COLO668 (cell line): ENCODE data around the gene PAX3.
A peak's percentile ranks its signal among the peaks of the same experiment; 100 is the strongest.

Experiments
- DNase-seq: peaks from one replicate; lab custom pipeline; 2025; ENCODE audit not compliant: unreplicated experiment; lab: John Stamatoyannopoulos, UW

The PAX3 gene

DNA sequence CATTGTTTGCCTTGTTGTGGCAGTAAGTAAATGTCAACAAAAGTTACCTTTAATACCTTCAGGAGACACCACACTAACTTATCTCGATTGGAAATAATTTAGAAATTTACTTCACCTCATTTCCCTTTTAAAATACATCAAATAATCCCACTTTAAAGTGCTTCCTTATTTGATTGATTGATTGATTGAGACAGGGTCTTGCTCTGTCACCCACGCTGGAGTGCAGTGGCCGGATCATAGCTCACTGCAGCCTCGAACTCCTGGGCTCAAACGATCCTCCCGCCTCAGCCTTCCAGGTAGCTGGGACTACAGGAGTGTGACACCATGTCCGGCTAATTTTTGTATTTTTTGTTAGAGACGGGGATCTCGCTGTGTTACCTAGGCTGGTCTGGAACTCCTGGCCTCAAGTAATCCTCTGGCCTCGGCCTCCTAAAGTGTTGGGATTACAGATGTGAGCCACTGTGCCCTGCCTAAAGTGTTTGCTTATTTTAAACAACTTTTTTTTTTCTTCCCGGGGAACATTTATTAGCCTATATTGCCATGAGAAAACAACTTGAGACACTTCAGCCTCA, 12.0 kb upstream of the PAX3 start:
- no peak for DNase-seq

DNA sequence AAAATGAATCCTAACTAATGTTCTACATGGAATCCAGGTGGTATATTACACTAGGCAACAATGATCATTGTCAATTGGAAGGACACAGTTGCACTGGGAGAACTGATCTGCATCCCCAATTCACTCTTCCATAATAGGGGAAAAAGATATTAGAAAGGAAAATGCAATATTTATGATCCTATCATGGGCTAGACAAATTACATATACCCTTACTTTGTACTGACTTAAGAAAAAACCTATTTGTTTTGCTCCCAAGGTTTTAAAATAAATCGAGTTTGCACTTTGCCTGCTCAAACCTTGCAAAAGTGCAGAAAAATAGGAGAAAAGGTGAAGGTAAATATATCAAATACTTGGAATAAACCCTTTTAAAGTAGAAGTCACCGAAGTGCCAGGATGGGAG, 11.0 kb upstream of the PAX3 start:
- DNase-seq: no peak

DNA sequence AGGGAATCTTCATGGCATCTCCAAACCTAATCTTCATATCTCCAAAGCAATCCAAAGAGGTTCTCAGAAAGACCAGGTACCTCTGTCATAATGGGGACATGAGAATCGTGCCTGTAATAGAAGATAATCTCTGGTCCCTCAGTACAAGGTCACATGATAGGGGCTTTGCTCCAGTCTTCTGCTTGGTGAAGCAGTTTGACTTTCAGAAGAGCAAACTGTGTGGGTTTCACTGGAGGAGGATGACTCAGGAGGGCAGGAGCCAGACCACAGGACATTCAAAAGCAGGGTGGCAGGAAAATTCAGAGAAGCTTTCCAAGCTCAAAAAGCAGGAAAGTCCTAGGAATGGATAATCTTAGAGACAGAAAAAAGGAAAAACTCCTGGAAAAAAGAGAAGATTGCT, 10.6 kb upstream of the PAX3 start:
- DNase-seq: no peak

DNA sequence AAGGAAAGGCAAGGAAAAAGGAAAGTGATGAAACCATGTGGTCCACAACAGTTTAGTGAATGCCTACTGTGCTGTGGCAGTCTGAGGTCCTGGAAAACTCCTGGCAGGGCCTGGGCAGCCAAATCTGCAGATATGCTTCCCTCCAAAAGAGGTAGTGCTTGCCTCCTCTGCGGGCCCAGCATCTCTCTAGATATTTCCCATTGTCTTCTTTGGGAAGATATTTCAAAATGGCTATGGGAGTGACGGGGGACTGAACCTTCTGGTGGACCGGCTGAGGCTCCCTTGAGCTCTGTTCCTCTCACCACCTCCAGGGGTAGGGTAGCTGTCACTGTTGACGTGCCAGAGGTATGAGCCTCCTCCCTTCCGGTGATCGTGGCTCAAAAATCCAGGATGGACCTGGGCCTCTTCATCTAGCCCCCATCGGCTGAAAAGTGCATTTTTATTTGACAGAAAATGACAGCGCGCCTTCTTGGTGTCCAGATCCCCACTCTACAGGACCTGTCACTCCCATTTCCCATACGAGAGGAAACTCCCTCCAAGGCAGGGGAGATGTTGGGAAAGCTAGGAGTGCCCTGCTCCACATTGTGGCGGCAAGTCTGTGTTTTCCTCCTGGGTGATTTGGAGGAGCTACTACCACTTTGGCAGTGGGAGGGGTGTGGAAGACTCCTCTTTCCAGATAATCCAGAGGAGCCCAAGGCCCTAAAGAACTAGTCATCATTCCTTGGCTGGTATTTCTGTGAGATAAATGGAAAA, 9.4 kb upstream of the PAX3 start:
- no peak for DNase-seq

DNA sequence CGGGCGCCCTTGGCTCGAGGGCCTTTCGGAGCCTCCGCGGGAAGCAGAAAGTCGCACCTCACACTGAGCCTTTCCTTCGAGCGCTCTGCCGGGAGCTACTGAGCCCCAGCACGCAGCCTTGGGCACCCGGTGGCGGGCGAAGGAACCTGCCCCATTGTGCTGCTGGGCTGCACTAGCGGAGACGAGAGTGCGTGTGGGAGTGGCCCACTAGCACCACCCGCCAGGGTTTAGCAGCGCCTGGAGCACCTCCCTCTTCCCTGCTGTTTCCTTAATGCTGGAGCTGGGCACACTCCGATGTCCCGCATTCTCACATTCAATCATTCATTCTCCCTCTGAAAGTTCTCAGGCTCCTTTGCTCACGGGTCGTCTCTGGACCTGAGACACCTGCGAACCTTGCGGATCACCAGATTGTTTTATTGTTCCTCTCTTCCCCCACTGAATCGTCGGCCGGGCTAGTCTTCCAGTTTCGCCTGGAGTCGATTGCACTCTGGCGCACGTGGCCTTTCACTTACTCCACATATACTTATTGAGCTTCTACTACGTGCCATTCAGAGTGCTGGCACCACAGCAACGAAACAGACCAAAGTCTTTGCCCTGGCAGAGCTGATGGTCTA, 8.5 kb upstream of the PAX3 start:
- peak; percentile 68 for DNase-seq

DNA sequence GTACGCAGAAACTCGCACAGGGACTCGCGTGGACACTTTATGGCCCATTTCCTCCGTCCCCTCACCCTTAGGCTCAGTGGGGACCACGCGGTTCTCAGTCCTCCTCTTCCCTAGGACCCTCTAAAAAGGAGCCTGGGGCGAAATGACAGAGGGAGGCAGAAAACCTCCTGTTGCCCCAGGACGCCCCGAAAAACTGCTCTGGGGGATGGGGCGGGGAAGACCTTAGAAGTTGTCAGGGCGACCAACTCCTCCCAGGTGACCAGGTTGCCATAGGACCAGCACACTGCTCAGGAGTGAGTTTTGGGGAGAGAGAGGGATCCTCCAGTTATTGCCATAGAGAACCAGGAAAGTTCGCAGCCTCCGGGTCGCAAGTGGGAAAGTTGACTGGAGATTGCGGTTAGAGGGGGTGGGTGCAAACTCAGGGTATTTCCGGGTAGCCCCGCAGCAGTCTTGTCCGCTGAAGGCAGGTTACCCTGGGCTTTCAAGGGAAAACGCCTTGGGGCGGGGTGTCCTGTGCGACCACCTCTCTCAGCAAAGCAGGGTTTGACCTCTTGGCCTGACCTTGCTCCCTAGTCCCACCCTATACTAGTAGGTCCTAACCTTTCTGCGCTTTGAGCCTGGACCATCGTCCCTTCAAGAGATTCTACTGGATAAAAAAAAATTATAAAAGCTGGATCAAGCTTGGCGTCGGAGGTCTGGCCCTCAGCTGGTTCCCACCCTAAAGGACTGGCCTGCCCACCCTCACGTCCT, 7.8 kb upstream of the PAX3 start:
- DNase-seq: no peak

DNA sequence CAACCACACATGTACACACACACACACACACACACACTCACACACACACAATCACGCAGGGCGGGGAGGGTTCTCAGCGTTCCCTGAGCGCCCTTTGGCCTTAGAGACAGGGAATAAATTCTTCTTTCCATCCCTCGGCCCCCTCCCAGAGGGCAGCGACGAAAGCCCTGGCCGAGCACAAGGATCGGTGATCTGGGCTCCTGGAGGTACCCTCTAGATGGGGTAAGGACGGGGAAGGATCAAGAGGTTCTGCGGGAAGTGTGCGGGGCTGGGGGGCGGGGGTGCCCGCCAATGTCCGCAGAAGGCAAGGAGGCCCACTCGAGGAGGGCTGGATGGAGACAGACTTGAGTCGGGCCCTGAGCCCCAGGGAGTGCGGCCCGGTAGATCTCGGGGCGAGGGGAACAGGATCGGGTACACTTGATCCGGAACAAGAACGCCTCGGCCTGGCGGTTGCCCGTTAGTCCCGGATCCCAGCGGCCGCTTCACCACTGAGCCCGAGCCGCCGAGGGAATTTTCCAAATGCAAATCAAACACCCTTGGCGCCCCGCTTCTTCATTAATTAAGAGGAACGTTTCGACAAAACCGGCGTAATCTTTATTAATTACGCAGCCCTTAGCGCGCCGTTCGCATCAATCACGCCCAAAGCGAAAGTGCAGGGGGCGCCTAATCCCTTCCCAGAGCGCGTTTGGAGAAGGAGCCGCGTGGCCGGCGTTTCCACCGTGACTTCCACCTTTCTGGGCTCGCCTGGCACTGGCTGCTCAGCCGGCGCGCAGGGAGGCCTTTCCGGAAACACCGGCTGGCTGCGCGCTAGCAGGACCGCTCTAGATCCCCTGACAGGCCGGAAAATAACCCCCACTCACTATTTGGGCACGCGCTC, 7.0 kb upstream of the PAX3 start:
- peak; percentile 82 for DNase-seq

DNA sequence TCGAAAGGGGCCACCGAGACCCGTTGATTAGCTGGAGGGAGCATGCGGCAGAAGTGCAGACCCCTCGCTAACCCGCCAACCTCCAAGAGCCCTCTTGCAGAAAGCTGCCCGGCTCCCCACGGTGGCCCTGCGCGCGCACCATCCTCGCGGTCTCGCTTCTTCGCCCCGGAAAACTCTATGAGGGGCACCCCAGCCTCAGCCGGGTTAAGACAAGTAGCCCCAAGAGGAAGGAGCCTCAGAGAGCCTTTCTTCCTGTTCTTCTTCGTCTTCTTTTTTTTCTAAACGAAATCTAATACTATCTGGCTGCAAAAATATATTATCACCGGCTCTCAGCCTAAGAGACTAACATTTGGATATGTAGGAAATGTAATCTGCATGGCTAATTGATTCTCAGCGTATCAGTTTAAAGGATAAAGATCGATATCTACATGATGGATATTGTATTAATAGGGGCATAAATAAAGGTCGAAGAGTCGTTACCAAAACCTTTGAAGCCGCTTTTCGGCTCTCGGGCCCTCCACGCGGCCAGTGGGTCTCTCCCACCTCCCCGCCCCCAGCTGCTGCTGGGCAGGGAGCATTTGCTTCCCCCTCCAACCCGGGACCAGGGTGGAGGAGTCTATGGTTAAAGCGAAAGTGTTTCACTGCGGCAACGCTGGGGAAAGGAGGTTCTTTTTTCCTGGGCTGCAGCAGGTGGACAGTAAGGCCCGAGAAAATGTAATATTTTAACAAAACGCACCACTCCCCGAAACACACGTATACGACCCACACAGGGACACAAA, 6.1 kb upstream of the PAX3 start:
- peak; percentile 57 for DNase-seq

DNA sequence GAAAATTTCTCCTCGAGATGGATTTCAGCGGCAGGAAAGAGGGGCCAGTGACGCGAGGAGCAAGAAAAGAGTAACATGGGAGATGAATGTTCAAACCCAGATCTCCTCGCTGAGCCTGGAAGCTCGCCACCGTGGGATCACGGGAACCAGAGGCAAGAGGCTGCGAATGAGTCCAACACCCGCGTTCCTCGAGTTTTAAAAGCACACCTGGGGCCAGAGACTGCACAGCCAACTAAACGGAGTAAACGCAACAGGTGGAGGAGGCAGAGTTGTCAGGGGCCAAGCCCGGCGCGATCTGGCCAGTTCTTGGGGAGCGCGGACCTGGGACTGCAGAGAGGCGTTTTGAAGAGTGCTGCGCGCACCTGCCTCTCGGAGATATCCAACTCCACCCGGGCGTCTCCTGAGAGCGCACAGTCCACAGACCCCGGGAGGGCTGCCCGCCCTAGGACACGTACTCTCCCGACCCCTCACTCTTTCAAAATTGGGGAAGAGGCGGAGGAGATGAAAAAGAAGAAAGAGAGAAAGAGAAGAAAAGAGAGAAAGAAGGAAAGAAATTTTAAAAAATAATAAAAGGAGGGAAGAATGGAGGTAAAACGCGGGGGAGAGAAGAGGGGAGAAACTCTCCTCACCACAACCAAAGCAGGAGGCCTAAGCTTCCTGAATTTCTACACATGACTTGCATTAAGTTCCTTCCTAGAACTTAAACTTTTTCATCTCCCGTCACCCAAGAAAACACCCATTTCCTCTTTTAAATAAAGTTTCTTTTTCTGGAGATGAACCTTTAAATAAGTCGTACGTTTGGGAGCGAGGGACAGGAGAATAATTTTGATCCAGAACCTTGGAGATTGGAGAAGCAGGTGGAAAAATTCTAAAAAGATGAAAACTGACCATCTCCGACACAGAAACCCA, 5.3 kb upstream of the PAX3 start:
- peak; percentile 32 for DNase-seq

DNA sequence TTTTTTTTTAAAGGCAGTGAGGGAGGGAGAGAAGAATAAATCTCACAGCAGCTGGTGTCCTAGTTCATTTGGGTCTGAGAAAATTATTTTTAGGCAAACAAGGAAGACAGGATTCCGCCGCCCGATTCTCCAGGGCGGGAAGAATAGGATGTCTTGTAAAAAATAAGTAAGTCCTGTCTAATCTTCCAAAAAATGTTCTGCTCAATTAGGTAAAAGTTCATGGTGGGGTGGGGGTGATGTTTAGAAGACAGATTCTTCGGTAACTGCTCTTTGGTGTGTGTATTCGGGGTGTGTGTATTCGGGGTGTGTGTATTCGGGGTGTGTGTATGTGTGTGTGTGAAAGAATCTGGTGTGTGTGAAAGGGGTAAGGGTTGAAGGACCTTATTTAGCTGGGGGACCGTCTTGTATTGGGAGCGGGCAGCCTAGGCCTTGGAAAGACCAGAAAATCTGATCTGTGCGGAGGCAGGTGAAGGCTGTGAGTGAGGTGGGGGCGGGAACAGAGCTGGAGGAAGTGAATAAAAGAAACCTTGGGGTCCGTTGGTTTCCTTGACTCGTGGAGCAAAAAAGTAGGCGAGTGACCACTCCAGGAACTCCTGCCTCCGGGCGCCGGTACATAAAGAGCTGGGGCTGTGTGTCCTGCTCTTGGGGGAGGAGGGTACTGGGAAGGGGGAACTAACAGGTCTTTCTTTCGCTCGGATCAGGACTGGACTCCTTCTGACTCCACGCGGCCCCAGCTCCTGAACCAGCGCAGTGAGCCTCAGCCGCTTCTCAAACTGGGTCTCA, 4.4 kb upstream of the PAX3 start:
- no peak for DNase-seq

DNA sequence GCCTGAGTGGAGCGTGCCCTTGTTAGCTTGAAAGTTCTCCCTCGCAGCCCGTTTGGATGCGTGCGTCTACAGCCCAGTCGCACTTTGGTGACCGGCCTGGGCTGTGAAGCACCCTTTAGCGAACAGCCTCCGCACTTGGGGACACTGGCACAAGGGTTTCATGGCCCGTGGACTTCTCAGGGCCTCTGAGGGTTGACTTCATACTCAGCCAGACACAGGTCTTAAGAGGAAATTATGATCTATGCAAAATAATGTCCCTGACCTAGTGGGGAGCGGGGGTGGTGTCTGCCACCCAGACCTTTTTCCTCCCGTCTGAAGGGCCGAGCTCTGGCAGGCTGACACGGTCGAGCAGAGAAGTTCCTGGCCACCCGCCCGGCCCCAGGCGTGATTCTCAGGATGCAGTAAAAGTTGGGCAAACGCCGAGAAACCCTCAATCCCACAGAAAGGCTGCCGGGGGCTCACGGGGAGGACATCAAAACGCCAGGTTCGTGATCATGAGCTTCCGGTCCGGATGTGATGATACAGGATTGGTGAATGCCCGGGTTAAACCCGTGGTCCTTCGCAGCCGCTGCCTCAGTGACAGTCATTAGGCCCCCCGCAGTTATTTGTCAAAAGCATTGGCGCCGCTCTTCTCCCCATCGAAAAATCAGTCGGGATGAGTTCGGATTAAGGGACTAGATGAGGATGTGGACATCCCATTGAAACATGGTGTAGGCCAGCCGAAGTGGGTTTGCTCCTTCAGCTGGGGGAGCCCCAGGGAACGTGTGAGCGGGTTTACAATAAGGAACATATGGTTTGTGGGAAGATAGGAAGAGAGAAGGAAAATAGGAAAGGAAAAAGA, 3.6 kb upstream of the PAX3 start:
- no peak for DNase-seq

DNA sequence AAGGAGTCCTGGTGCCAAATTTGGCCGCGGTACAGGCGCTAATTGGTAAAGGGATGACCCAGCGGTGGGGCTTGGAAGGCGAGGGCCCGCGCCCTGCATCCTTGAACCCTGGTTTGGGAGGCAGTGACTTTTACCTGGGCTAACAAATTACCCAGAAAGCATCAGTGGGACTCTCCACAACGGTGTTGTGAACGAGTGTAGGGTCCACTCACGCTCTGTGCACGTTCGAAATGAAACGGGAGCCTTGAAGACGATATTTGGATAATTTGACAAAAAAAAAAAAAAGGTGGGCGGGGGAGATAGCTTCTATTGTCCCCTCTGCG, 3.0 kb upstream of the PAX3 start:
- DNase-seq: no peak

DNA sequence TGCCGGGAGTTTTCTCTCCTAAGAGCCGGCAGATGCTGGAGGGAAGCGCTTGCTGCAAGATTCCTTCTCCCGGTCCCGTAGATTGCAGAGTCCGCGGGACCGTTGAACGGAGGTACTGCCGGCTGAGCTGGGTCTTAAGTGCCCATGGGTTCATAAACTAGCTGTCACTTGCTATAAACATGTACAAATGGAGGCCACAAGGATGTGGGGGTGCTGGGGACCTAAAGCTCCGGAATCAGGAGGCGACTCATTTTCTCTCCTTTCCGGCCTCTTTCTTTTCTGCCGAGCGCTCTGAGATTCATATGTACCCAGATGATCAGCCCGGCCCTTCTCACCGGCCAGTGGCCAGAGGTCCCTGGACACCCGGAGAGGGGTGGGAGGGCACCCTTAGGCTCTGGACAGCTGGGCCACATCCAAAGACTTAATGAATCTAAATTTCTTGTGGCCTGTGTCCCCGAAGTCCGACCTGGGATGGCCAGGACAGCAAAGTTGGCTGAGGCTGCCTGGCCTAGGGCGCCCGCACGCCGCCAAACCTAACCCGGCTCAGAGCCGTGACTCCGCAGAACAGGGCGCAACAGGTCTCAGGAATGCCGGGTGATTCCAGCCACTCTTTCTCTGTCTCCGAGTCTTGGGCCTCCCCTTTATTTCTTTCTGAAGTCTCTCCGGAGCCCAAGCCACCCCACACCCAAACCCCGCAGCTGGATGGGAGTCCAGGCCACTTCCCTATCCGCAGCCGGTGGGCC, 2.4 kb upstream of the PAX3 start:
- DNase-seq: no peak

DNA sequence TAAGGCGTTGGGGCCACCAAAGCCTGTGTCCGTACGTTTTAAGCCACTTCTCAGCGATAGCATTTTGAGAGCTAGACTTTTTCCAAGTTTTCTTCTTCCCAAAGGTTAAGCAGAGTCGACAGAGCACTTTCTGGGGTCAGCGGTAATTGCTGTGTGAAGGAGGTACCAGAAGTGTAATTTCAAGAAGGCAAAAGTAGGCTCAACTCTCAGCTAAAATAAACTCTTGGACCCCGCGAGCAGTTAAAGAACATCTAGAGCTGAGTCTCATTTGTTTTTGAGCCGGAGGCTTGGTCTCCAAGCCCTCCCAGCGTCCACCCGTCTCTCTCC, 1.9 kb upstream of the PAX3 start:
- DNase-seq: no peak

DNA sequence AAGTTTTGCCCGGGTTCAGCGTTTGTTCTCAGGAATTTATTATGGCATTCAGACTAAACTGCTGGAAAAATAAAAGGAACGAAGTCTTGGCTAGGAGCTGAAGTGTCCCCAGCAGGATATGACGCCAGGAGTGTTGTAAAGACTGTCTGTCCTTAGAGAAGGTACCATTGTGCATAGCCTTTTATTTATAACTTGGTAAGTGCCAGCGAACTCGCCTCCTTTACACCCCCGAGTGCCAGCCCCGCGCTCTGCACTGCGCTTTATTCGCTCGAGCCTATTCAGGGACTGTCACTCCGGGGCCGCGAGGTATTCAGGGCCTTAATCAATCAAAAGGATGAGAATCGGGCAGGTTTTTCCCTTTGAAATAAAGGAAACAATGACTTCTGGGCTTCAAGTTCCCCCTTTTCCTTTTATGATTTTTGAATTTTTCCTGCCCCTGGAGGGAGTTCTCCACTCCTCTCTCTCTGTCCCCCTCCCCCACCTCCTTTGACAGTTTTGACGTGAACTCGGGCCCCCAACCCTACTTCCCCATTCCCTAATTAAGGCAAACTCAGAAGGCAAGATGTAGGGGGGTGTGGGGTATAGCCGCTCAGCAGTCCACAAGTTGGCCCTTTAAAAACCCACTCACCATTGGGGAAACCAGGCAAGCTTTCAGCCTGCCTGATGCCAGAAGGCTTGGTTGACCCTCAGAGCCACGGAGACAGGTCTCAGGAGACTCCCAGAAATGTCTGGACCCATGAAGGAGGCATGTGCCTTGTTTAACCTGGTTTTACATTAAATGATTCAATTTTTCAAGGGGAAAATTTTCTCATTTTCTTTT, 1.3 kb upstream of the PAX3 start:
- DNase-seq: no peak

DNA sequence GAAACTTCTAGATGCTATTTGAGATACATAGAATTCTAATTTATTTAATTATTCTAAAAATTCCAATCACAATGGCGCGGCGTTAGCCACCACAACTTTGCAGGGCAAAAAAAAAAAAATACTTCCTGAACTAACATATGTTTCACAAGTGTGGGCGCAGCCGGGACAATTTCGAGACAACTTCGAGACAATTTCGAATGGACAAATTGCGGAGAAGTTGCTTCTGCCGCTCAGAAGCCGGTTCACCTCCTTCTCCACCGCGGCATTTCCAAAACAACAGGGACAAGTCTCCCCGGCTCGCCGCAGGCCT, 842 bp downstream of the PAX3 start:
- DNase-seq: no peak

DNA sequence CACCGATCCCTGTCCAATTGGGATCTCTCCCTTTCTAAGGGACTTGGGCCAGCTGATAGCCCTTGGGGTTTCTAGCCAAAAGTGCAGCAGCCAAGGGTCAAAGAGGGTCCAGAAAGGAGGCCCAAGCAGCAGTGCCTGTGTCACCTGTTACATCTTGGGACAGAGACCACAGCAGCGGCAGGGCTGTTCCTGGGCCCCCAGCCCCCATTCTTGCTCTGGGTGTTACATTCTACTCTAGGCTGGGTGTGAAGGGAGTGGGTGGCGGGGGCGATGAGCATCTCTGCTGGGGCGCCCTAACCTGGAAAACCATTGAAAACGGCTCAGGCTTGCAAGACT, 1.2 kb downstream of the PAX3 start:
- DNase-seq: no peak
